Memory B cell (primary cell): Measurements from ENCODE around the gene LHX6.

ENCODE experiments used
- ATAC-seq: fragments of 150-1000 bp; cut with Tn5 transposase; 2 replicates; pipeline ENCODE4 v1.10.0; 2021; ENCODE audit warnings: low read depth, mild to moderate bottlenecking, moderate library complexity
- DNase-seq, 2 donors: peaks; one replicate each; pipeline ENCODE4 v3.0.0; 2022; ENCODE audit warnings: low spot score in 2 of 2
- H3K27ac Mint-ChIP-seq: one replicate; pipeline ENCODE4 v1.8.0; 2022; ENCODE audit warnings: mild to moderate bottlenecking, moderate library complexity, mixed read lengths
- H3K27me3 Mint-ChIP-seq: one replicate; pipeline ENCODE4 v1.8.0; 2022; ENCODE audit warnings: mixed read lengths
- H3K36me3 Mint-ChIP-seq: one replicate; pipeline ENCODE4 v1.8.0; 2022; ENCODE audit warnings: mild to moderate bottlenecking, mixed read lengths
- H3K4me1 Mint-ChIP-seq: one replicate; pipeline ENCODE4 v1.8.0; 2022; ENCODE audit warnings: mixed read lengths
- H3K4me3 Mint-ChIP-seq: one replicate; pipeline ENCODE4 v1.8.0; 2022; ENCODE audit warnings: mild to moderate bottlenecking, moderate library complexity, mixed read lengths
- H3K9me3 Mint-ChIP-seq: one replicate; pipeline ENCODE4 v1.8.0; 2022; ENCODE audit warnings: mixed read lengths

LHX6 gene

GRCh38 chr9:122183501-122183900 lies 45.3 kb downstream of the LHX6 start:
- Mint-ChIP-seq H3K4me3 (no peak overlapping the region), H3K27ac (no peak overlapping the region), H3K4me1 (no peaks in the 10 kb centered on the region), H3K36me3 (no peaks in the 10 kb centered on the region), H3K9me3 (no peaks in the 10 kb centered on the region), H3K27me3 (peaks cover 10% of the 10 kb centered on the region)
- DNase-seq = no peak
- ATAC-seq = no peak

- Mint-ChIP-seq H3K9me3 (no peaks in the 10 kb centered on the region), H3K4me1 (no peaks in the 10 kb centered on the region), H3K27me3 (peaks cover 10% of the 10 kb centered on the region), H3K27ac (no peak overlapping the region), H3K4me3 (no peak overlapping the region), H3K36me3 (no peaks in the 10 kb centered on the region)
- ATAC-seq (no peak), DNase-seq (no peak)
Measured at GRCh38 chr9:122180633-122181032, 48.1 kb downstream of the LHX6 start.

- Mint-ChIP-seq H3K27me3 (peaks cover 13% of the 10 kb centered on the region), H3K4me3 (no peak overlapping the region), H3K36me3 (no peaks in the 10 kb centered on the region), H3K9me3 (no peaks in the 10 kb centered on the region), H3K4me1 (no peaks in the 10 kb centered on the region), H3K27ac (no peak overlapping the region)
- no peak for ATAC-seq
- no peak for DNase-seq
Measured at GRCh38 chr9:122179690-122180074, 49.1 kb downstream of the LHX6 start.

- DNase-seq (no peak), ATAC-seq (no peak)
- H3K36me3 Mint-ChIP-seq = no peaks in the 10 kb centered on the region
- peaks cover 15% of the 10 kb centered on the region for H3K27me3 Mint-ChIP-seq
- no peak overlapping the region for H3K27ac Mint-ChIP-seq
- no peak overlapping the region for H3K4me3 Mint-ChIP-seq
- no peaks in the 10 kb centered on the region for H3K9me3 Mint-ChIP-seq
- no peaks in the 10 kb centered on the region for H3K4me1 Mint-ChIP-seq
Measured at GRCh38 chr9:122179054-122179689, 49.6 kb downstream of the LHX6 start.

GRCh38 chr9:122176916-122177315 lies 51.8 kb downstream of the LHX6 start:
- H3K27me3 Mint-ChIP-seq = peaks cover 20% of the 10 kb centered on the region
- no peak overlapping the region for H3K4me3 Mint-ChIP-seq
- no peaks in the 10 kb centered on the region for H3K36me3 Mint-ChIP-seq
- DNase-seq = no peak
- no peak for ATAC-seq
- H3K4me1 Mint-ChIP-seq = no peaks in the 10 kb centered on the region
- H3K9me3 Mint-ChIP-seq = no peaks in the 10 kb centered on the region
- H3K27ac Mint-ChIP-seq = no peak overlapping the region

- Mint-ChIP-seq H3K36me3 (no peaks in the 10 kb centered on the region), H3K27me3 (peaks cover 17% of the 10 kb centered on the region), H3K4me1 (no peaks in the 10 kb centered on the region), H3K4me3 (no peak overlapping the region), H3K9me3 (no peaks in the 10 kb centered on the region), H3K27ac (no peak overlapping the region)
- DNase-seq (no peak), ATAC-seq (no peak)
Measured at GRCh38 chr9:122173670-122174069, 55.1 kb downstream of the LHX6 start.

GRCh38 chr9:122172131-122172530 lies 56.6 kb downstream of the LHX6 start:
- Mint-ChIP-seq H3K9me3 (no peaks in the 10 kb centered on the region), H3K27ac (no peak overlapping the region), H3K36me3 (peaks cover 3% of the 10 kb centered on the region), H3K4me3 (no peak overlapping the region), H3K27me3 (peaks cover 23% of the 10 kb centered on the region), H3K4me1 (no peaks in the 10 kb centered on the region)
- no peak for DNase-seq
- ATAC-seq = no peak

- ATAC-seq (no peak), DNase-seq (no peak)
- no peaks in the 10 kb centered on the region for H3K9me3 Mint-ChIP-seq
- no peak overlapping the region for H3K27ac Mint-ChIP-seq
- no peaks in the 10 kb centered on the region for H3K4me1 Mint-ChIP-seq
- peaks cover 25% of the 10 kb centered on the region for H3K27me3 Mint-ChIP-seq
- no peak overlapping the region for H3K4me3 Mint-ChIP-seq
- peaks cover 3% of the 10 kb centered on the region for H3K36me3 Mint-ChIP-seq
Measured at GRCh38 chr9:122168356-122168755, 60.4 kb downstream of the LHX6 start.

GRCh38 chr9:122164286-122164685 lies 64.5 kb downstream of the LHX6 start:
- Mint-ChIP-seq H3K27me3 (peaks cover 21% of the 10 kb centered on the region), H3K27ac (no peak overlapping the region), H3K36me3 (peaks cover 3% of the 10 kb centered on the region), H3K9me3 (peaks cover 4% of the 10 kb centered on the region), H3K4me1 (no peaks in the 10 kb centered on the region), H3K4me3 (no peak overlapping the region)
- ATAC-seq (no peak), DNase-seq (no peak)

GRCh38 chr9:122162415-122162814 lies 66.3 kb downstream of the LHX6 start:
- peaks cover 16% of the 10 kb centered on the region for H3K27me3 Mint-ChIP-seq
- no peaks in the 10 kb centered on the region for H3K36me3 Mint-ChIP-seq
- H3K27ac Mint-ChIP-seq = no peak overlapping the region
- no peak for ATAC-seq
- DNase-seq = no peak
- peaks cover 4% of the 10 kb centered on the region for H3K9me3 Mint-ChIP-seq
- H3K4me1 Mint-ChIP-seq = peaks cover 9% of the 10 kb centered on the region
- H3K4me3 Mint-ChIP-seq = no peak overlapping the region

GRCh38 chr9:122159925-122160246 lies 68.9 kb downstream of the LHX6 start:
- ATAC-seq = peak; percentile 1
- Mint-ChIP-seq H3K27me3 (peaks cover 12% of the 10 kb centered on the region), H3K27ac (peak overlapping the region; percentile 97), H3K4me3 (peak overlapping the region; percentile 98), H3K36me3 (no peaks in the 10 kb centered on the region), H3K9me3 (peaks cover 4% of the 10 kb centered on the region), H3K4me1 (peaks cover 20% of the 10 kb centered on the region)
- no peak for DNase-seq

GRCh38 chr9:122159026-122159924 lies 69.5 kb downstream of the LHX6 start, which contains the start of the genes MORN5 and NDUFA8:
TSS of gene MORN5 (plus strand) at chr9:122159908. CDS start at chr9:122159973, 65 bp downstream.
TSS of gene NDUFA8 (minus strand) at chr9:122159779. CDS start at chr9:122159677, 102 bp downstream.
- H3K4me1 Mint-ChIP-seq = peaks cover 24% of the 10 kb centered on the region
- H3K36me3 Mint-ChIP-seq = no peaks in the 10 kb centered on the region
- peaks cover 4% of the 10 kb centered on the region for H3K9me3 Mint-ChIP-seq
- peak; percentile 95 to 96 for DNase-seq
- peak within 1 kb of the TSS; percentile 97 for H3K27ac Mint-ChIP-seq
- peak within 1 kb of the TSS; percentile 98 for H3K4me3 Mint-ChIP-seq
- H3K27me3 Mint-ChIP-seq = peaks cover 10% of the 10 kb centered on the region
- peak; percentile 94 for ATAC-seq

- H3K4me3 Mint-ChIP-seq = no peak overlapping the region
- H3K36me3 Mint-ChIP-seq = peaks cover 1% of the 10 kb centered on the region
- ATAC-seq = no peak
- H3K9me3 Mint-ChIP-seq = peaks cover 4% of the 10 kb centered on the region
- peaks cover 30% of the 10 kb centered on the region for H3K4me1 Mint-ChIP-seq
- no peak overlapping the region for H3K27ac Mint-ChIP-seq
- no peak for DNase-seq
- H3K27me3 Mint-ChIP-seq = peaks cover 4% of the 10 kb centered on the region
Measured at GRCh38 chr9:122158202-122158601, 70.6 kb downstream of the LHX6 start.

- ATAC-seq = no peak
- DNase-seq = no peak
- Mint-ChIP-seq H3K9me3 (no peaks in the 10 kb centered on the region), H3K27me3 (peaks cover 1% of the 10 kb centered on the region), H3K4me3 (no peak overlapping the region), H3K27ac (no peak overlapping the region), H3K4me1 (peaks cover 34% of the 10 kb centered on the region), H3K36me3 (peaks cover 7% of the 10 kb centered on the region)
Measured at GRCh38 chr9:122155796-122156195, 73.0 kb downstream of the LHX6 start.
